Measurements from ENCODE around the gene PRKAR1B.

- no peak for TF ChIP-seq CTCF (IDR thresholded peaks at IDR 0.05)
- TF ChIP-seq EZH2 (IDR thresholded peaks at IDR 0.05; ENCODE audit: borderline replicate concordance, insufficient read depth, low read depth, low read length, poor library complexity, severe bottlenecking), result no peak
These were observed 167.7 kb downstream of the PRKAR1B start for GRCh38 chr7:559396-559705.

All from B cell (primary cell).